ENCODE results near the gene PLEKHG5.

Gene PLEKHG5

DNA sequence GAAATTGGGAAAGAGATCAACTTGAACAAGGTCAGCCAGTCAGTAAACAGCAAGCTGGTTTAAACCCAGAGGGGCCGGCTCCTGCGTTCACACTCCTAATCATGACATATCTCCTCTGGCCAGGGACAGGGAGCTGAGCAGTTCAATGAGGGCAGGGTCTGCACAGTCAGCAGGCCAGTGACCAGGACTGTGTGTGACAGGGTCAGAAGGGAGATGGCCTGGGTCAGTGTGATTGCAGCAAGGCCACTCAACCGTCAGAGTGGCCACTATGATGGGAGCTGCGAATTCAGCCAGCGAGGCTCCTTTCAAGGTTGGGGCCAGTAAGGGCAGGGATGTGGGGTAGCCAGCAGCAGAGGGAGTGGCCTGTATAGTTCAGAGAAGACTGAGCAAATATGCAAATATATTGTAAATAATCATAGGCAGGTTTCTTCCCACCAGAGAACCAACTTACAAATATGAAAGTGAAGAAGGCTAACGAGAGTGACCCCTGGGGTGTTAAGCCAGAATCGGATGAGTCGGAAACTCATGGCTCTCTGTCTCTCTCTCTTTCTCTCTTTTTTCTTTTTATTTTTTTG, 42.9 kb upstream of the PLEKHG5 start:
- TF ChIP-seq TCF12 (IDR thresholded peaks at IDR 0.05; ENCODE audit: low read depth) (no peak), YY1 (IDR thresholded peaks at IDR 0.05; ENCODE audit: low read depth) (no peak), ZBTB7A (IDR thresholded peaks at IDR 0.05; ENCODE audit: low read depth) (no peak), RAD21 (IDR thresholded peaks at IDR 0.05; ENCODE audit: low read depth) (no peak), CREB1 (IDR thresholded peaks at IDR 0.05; ENCODE audit: low read depth) (no peak)
- TF ChIP-seq, protein P1, sequence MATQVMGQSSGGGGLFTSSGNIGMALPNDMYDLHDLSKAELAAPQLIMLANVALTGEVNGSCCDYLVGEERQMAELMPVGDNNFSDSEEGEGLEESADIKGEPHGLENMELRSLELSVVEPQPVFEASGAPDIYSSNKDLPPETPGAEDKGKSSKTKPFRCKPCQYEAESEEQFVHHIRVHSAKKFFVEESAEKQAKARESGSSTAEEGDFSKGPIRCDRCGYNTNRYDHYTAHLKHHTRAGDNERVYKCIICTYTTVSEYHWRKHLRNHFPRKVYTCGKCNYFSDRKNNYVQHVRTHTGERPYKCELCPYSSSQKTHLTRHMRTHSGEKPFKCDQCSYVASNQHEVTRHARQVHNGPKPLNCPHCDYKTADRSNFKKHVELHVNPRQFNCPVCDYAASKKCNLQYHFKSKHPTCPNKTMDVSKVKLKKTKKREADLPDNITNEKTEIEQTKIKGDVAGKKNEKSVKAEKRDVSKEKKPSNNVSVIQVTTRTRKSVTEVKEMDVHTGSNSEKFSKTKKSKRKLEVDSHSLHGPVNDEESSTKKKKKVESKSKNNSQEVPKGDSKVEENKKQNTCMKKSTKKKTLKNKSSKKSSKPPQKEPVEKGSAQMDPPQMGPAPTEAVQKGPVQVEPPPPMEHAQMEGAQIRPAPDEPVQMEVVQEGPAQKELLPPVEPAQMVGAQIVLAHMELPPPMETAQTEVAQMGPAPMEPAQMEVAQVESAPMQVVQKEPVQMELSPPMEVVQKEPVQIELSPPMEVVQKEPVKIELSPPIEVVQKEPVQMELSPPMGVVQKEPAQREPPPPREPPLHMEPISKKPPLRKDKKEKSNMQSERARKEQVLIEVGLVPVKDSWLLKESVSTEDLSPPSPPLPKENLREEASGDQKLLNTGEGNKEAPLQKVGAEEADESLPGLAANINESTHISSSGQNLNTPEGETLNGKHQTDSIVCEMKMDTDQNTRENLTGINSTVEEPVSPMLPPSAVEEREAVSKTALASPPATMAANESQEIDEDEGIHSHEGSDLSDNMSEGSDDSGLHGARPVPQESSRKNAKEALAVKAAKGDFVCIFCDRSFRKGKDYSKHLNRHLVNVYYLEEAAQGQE (IDR thresholded peaks at IDR 0.05; ENCODE audit: low read depth) = no peak
- TF ChIP-seq, protein P2, sequence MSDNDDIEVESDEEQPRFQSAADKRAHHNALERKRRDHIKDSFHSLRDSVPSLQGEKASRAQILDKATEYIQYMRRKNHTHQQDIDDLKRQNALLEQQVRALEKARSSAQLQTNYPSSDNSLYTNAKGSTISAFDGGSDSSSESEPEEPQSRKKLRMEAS (IDR thresholded peaks at IDR 0.05) = no peak

DNA sequence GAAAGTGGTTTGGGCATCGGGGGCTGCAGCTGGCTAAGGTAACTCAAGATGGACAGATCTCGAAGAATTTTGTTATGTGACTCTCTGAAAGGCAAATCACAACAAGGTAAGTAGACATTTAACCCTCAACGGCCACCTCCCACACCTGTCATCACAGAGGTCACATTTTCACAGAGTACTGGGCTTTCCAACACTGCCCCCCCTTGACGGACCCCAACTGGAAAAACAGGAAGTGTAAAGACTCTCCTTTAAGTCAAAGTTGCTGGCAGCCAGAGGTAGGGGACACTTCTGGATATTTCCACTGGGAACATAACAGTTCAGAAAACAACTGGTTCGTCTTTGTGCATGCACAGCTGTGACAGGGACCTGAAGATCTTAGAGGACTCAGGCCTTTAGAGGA, 40.5 kb upstream of the PLEKHG5 start:
- TF ChIP-seq CREB1 (IDR thresholded peaks at IDR 0.05; ENCODE audit: low read depth) (no peak), NFIC (IDR thresholded peaks at IDR 0.05) (no peak), TCF12 (IDR thresholded peaks at IDR 0.05; ENCODE audit: low read depth) (no peak), RAD21 (IDR thresholded peaks at IDR 0.05; ENCODE audit: low read depth) (no peak), ZBTB7A (IDR thresholded peaks at IDR 0.05; ENCODE audit: low read depth) (no peak), FOXM1 (IDR thresholded peaks at IDR 0.05; ENCODE audit: borderline replicate concordance, low read depth) (no peak), EP300 (IDR thresholded peaks at IDR 0.05; ENCODE audit: borderline replicate concordance) (no peak), EGR1 (IDR thresholded peaks at IDR 0.05) (no peak), TEAD4 (IDR thresholded peaks at IDR 0.05) (no peak), CEBPB (IDR thresholded peaks at IDR 0.05) (no peak), YY1 (IDR thresholded peaks at IDR 0.05; ENCODE audit: low read depth) (no peak), TAF1 (IDR thresholded peaks at IDR 0.05; ENCODE audit: low read depth) (no peak)
- TF ChIP-seq, protein P3, sequence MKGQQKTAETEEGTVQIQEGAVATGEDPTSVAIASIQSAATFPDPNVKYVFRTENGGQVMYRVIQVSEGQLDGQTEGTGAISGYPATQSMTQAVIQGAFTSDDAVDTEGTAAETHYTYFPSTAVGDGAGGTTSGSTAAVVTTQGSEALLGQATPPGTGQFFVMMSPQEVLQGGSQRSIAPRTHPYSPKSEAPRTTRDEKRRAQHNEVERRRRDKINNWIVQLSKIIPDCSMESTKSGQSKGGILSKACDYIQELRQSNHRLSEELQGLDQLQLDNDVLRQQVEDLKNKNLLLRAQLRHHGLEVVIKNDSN (IDR thresholded peaks at IDR 0.05) = no peak
- TF ChIP-seq, protein P2 (IDR thresholded peaks at IDR 0.05) = no peak
- TF ChIP-seq, protein P1 (IDR thresholded peaks at IDR 0.05; ENCODE audit: low read depth) = no peak

DNA sequence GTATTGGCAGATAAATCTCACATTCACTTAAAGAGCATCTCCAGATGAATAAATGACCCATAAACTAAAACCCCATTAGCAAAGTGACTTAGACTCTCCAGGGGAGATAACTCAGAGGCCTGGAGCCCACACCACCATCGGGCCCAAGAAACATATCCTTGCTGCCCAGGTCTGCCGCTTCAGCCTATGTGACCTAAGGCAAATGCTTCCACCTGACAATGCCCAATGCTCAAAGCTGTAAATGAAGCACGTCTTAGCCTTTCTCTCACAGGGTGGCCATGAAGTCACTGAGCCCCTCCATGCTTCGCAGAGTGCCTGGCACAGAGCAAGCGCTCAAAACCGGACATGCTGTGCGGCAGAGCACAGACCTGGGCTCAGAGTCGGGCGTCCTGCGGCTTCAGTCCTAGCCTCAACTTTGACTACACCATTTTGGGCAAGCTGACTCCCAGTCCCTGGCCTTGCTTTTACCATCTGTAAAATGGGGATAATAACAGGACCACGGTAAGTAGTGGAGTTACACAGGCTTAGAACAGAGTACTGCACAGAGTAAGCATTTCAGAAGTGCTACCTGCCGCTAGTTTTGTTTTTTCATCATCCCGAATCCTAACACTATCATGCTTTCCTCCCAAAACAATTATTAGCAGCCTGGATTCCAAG, 39.2 kb upstream of the PLEKHG5 start:
- TF ChIP-seq EP300 (IDR thresholded peaks at IDR 0.05; ENCODE audit: borderline replicate concordance) = no peak
- no peak for TF ChIP-seq CREB1 (IDR thresholded peaks at IDR 0.05; ENCODE audit: low read depth)
- TF ChIP-seq TEAD4 (IDR thresholded peaks at IDR 0.05) = no peak
- TF ChIP-seq, protein P1 (IDR thresholded peaks at IDR 0.05; ENCODE audit: low read depth) = no peak
- TF ChIP-seq NFIC (IDR thresholded peaks at IDR 0.05) = no peak
- TF ChIP-seq, protein P2 (IDR thresholded peaks at IDR 0.05) = no peak
- TF ChIP-seq TAF1 (IDR thresholded peaks at IDR 0.05; ENCODE audit: low read depth) = no peak
- no peak for TF ChIP-seq ZBTB7A (IDR thresholded peaks at IDR 0.05; ENCODE audit: low read depth)
- no peak for TF ChIP-seq YY1 (IDR thresholded peaks at IDR 0.05; ENCODE audit: low read depth)
- TF ChIP-seq FOXM1 (IDR thresholded peaks at IDR 0.05; ENCODE audit: borderline replicate concordance, low read depth) = no peak
- no peak for TF ChIP-seq CEBPB (IDR thresholded peaks at IDR 0.05)
- TF ChIP-seq, protein P3 (IDR thresholded peaks at IDR 0.05) = no peak
- no peak for TF ChIP-seq RAD21 (IDR thresholded peaks at IDR 0.05; ENCODE audit: low read depth)
- no peak for TF ChIP-seq EGR1 (IDR thresholded peaks at IDR 0.05)
- TF ChIP-seq TCF12 (IDR thresholded peaks at IDR 0.05; ENCODE audit: low read depth) = no peak

DNA sequence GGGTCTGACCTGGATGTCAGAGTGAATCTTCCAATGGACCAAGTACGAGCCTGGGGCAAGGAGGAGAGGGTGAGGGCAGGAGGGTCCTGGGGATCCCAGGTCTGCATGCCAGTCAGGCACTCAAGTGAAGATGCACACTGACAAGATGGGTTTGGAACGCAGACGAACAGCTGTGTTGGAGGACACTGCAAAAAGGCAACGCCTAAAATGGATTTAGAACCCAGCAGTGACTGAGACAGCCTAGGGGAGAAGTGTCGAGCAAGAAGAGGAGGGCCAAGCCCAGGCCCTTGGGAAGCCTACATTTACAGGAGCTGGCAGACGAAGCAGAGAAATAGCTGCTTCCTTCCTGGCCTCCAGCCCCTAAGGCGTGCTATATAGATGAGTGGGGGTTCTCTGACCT, 37.0 kb upstream of the PLEKHG5 start:
- TF ChIP-seq TAF1 (IDR thresholded peaks at IDR 0.05; ENCODE audit: low read depth) (no peak), TCF12 (IDR thresholded peaks at IDR 0.05; ENCODE audit: low read depth) (no peak), CREB1 (IDR thresholded peaks at IDR 0.05; ENCODE audit: low read depth) (no peak), TEAD4 (IDR thresholded peaks at IDR 0.05) (no peak), YY1 (IDR thresholded peaks at IDR 0.05; ENCODE audit: low read depth) (no peak), CEBPB (IDR thresholded peaks at IDR 0.05) (no peak), EP300 (IDR thresholded peaks at IDR 0.05; ENCODE audit: borderline replicate concordance) (no peak), ZBTB7A (IDR thresholded peaks at IDR 0.05; ENCODE audit: low read depth) (no peak), RAD21 (IDR thresholded peaks at IDR 0.05; ENCODE audit: low read depth) (no peak), FOXM1 (IDR thresholded peaks at IDR 0.05; ENCODE audit: borderline replicate concordance, low read depth) (no peak), EGR1 (IDR thresholded peaks at IDR 0.05) (no peak)
- TF ChIP-seq, protein P3 (IDR thresholded peaks at IDR 0.05) = no peak
- TF ChIP-seq, protein P1 (IDR thresholded peaks at IDR 0.05; ENCODE audit: low read depth) = no peak
